Muscle layer of duodenum (tissue), 2 donors: ENCODE data around the gene DAB2.

Experiments
- H3K27ac ChIP-seq: one replicate; pipeline ENCODE4 v1.7.0; 2013; ENCODE audit warnings: mild to moderate bottlenecking, low read length
- H3K27me3 ChIP-seq: one replicate; pipeline ENCODE4 v1.7.0; 2013; ENCODE audit warnings: low read depth, mild to moderate bottlenecking, control low read depth, low read length
- H3K36me3 ChIP-seq, 2 donors: one replicate each; pipeline ENCODE4 v1.7.0; 2013; ENCODE audit warnings: low read length in 2 of 2, control low read depth in 1 of 2, mild to moderate bottlenecking in 1 of 2; ENCODE audit not compliant: insufficient read depth in 2 of 2, control insufficient read depth in 1 of 2
- H3K4me1 ChIP-seq, 2 donors: one replicate each; pipeline ENCODE4 v1.7.0; 2013; ENCODE audit warnings: low read length in 2 of 2, mild to moderate bottlenecking in 2 of 2, control low read depth in 1 of 2, moderate library complexity in 1 of 2; ENCODE audit not compliant: insufficient read depth in 2 of 2, control insufficient read depth in 1 of 2
- H3K4me3 ChIP-seq, 2 donors: one replicate each; pipeline ENCODE4 v1.7.0; 2013; ENCODE audit warnings: low read length in 2 of 2, low read depth in 1 of 2, mild to moderate bottlenecking in 1 of 2
- H3K9me3 ChIP-seq, 2 donors: one replicate each; pipeline ENCODE4 v1.7.0; 2013; ENCODE audit warnings: low read length in 2 of 2, control low read depth in 1 of 2, mild to moderate bottlenecking in 1 of 2; ENCODE audit not compliant: control insufficient read depth in 1 of 2
- donor health status: healthy.

DAB2 gene

DNA sequence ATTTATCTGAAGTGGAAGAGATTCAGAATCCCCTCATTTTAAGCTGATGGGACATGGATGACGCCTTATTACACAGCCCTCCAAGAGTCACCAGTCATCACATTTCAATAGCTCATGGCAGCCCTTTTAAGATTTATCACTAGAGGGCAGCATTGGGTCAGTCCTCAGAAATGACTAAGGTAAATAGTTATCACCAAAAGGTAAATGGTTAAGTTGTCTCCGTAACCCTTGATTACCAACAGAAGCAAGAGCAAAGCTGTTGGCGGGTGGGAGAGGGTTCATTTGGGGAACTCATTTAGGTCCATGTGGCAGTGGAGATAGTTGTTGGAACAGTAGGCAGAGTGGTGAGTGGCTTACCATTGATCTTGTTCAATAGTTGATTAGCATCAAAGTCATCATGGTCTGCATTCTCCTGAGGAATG lies 48.5 kb downstream of the DAB2 start:
- no peaks in the 10 kb centered on the region for H3K9me3 ChIP-seq
- peaks cover 38 to 45% of the 10 kb centered on the region in 2 donors for H3K36me3 ChIP-seq
- no peak overlapping the region for H3K4me3 ChIP-seq
- H3K27me3 ChIP-seq = no peaks in the 10 kb centered on the region
- no peak overlapping the region for H3K27ac ChIP-seq
- H3K4me1 ChIP-seq = no peaks in the 10 kb centered on the region

DNA sequence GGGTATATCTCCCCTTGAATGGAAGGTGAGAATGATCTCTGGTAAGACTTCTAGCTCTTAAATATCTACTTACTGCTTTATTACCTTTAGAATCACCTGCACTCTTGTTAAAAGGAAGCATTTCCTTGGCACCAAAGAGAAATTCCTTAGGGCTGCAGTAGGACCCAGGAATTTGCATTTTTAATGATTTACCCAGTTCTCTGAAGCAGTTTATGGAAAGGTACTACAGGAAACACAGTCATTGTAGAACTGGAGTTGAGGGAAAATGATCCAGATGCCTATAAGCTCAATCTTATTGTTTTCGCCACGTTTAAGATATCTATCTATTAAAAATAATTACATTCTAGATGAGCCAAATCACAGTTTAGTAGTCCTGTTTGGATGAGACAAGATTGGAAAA lies 51.0 kb downstream of the DAB2 start:
- Histone ChIP-seq H3K4me1 (no peaks in the 10 kb centered on the region), H3K27ac (no peak overlapping the region), H3K27me3 (no peaks in the 10 kb centered on the region), H3K9me3 (no peaks in the 10 kb centered on the region), H3K4me3 (no peak overlapping the region), H3K36me3 (peaks cover 33 to 34% of the 10 kb centered on the region in 2 donors)

DNA sequence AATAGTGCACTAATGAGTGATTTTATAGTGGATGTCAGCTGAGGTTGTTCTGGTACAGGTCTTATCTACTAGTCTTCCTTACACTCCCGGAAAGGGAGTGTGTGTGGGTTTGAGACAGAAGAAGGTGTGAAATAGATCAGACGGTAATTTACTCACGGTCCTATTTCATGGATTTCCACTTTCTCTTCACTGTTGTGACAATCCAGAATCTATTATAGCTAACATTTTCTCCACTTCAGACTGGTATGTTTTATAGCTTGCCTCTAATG lies 53.5 kb downstream of the DAB2 start:
- H3K27me3 ChIP-seq = no peaks in the 10 kb centered on the region
- no peaks in the 10 kb centered on the region for H3K4me1 ChIP-seq
- H3K9me3 ChIP-seq = no peaks in the 10 kb centered on the region
- no peak overlapping the region for H3K27ac ChIP-seq
- peaks cover 17 to 28% of the 10 kb centered on the region in 2 donors for H3K36me3 ChIP-seq
- no peak overlapping the region for H3K4me3 ChIP-seq

DNA sequence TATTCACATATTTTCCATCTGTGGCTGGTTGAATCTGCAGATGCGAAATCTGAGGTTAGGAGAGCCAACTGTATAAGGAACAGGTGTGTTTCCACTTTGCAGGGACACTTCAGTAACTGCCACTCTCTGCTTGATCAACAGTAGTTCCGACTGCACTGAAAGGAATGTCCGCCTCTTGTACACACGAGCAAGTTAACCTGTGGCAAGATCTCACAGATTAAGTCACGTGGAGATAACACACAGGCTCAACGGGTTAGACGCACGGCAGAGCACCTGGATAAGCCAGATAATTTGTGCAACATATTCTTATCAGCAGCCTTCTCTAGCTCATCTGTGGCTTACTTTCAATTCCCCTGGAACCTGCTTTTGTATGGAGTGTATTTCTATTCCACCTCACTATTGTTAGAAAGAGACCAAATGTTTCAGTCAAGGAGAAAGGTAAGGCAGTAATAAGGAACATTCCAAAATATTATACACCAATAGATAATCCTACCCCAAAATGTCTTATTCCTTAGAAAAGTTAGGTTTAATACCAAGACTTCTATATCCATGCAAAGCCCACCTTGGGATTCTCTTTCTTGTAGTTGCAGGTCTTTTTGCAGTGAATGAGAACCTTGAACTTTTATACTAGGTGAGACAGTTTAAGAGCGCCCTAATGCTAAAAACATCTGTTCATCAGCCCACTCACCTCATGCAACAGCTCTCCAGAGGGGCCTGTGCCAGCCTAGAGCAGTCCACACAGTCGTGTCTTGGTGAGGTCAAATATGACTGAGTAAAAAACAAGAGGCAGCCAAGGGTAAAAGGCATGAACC lies 54.0 kb downstream of the DAB2 start:
- Histone ChIP-seq H3K4me1 (no peaks in the 10 kb centered on the region), H3K27me3 (no peaks in the 10 kb centered on the region), H3K27ac (no peak overlapping the region), H3K9me3 (no peaks in the 10 kb centered on the region), H3K36me3 (peaks cover 16 to 28% of the 10 kb centered on the region in 2 donors), H3K4me3 (no peak overlapping the region)

DNA sequence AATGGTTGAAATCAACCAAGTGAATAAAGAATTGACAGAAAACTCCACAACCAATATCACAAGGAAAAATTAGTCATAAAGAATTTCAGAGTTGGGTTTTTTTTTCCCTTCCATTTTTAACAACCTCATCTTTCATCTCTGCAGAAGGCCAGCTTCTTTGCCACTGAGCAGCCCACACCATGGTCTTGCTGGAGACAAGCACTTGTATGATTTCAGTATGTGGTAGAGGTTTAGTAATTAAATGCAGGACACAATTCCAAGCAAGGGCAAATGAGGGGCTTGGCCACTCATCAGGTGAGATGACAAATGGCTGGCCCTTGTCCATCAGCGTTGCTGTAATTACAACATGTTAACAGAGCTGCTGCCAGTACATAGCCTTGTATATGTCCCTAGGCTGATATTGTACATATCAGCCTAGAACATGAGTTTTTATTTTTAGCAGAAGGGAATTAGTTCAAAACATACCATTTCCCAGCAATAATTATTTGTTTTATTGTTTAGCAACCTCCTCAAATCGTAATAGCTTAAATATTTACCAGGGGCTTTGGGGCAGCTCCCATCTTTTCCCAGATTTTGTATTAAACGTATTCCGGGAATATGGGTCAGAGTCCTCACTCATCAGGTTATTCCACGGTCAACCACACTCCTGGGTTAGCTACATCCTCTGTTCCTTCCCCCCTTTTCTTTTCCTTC lies 55.5 kb downstream of the DAB2 start:
- H3K9me3 ChIP-seq = no peaks in the 10 kb centered on the region
- no peaks in the 10 kb centered on the region for H3K27me3 ChIP-seq
- peaks cover 16 to 24% of the 10 kb centered on the region in 2 donors for H3K36me3 ChIP-seq
- H3K4me3 ChIP-seq = no peak overlapping the region
- H3K27ac ChIP-seq = no peak overlapping the region
- H3K4me1 ChIP-seq = no peaks in the 10 kb centered on the region

DNA sequence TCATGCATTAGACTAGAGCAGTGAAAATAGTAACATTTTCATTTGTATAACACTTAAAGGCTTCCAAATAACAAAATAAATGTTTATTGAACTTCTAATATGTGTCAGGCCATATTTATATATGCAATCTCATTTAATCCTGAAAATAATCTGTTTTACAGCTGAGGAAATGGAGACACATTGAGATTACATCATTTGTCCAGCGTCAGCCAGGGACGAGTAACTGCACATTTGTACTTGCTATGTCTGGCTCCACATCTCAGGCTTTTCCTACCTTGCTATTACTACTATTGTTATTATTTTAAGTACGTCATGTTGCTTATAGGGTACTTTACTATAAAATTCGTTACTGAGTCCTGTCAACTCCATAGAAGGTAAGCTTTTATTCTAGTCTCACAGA lies 56.7 kb downstream of the DAB2 start:
- H3K36me3 ChIP-seq = peaks cover 4 to 12% of the 10 kb centered on the region in 2 donors
- H3K27me3 ChIP-seq = no peaks in the 10 kb centered on the region
- no peaks in the 10 kb centered on the region for H3K4me1 ChIP-seq
- no peak overlapping the region for H3K4me3 ChIP-seq
- H3K27ac ChIP-seq = no peak overlapping the region
- no peaks in the 10 kb centered on the region for H3K9me3 ChIP-seq

DNA sequence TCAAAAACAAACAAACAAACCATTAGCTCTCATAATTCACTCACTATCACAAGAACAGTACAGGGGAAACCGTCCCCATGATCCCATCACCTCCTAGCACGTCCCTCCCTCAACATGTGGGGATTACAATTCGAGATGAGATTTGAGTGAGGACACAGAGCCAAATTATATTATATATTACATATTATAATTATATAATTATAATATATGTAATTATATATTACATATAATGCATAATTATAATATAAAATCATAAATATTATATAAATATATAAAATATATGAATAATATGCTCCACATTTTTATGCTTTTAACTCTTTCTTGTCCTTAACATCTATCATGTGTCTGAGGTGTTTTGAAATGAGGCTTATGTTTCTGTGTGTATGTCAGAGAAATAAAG lies 57.1 kb downstream of the DAB2 start:
- Histone ChIP-seq H3K4me3 (no peak overlapping the region), H3K27me3 (no peaks in the 10 kb centered on the region), H3K36me3 (peaks cover 0 to 8% of the 10 kb centered on the region in 2 donors), H3K27ac (no peak overlapping the region), H3K9me3 (no peaks in the 10 kb centered on the region), H3K4me1 (no peaks in the 10 kb centered on the region)

DNA sequence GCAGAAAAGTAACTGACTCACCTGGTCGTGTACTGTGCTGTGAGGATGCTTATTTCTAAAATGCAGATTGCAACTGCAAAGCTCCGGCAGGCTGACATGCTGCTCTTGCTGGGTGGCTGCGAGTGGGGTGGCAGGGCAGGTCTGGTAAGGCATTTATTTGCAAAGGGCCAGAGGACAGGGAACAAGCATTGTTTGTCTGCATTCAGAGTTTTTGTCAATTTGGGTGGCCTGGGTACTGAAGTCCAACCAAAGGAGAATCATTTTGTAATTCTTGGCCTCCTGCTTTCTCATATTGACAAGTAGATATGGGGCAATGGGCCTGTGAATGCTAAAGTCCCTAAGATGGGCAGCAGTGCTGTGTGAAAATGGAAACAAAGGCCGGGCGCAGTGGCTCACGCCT lies 60.4 kb downstream of the DAB2 start, which contains the start of gene C9:
C9 (minus strand) TSS at position 129 of the 400 bp plus-strand sequence; CDS start at position 98, 31 bp downstream.
- Histone ChIP-seq H3K9me3 (no peaks in the 10 kb centered on the region), H3K4me1 (no peaks in the 10 kb centered on the region), H3K27me3 (no peaks in the 10 kb centered on the region), H3K36me3 (no peaks in the 10 kb centered on the region), H3K4me3 (no peak within 1 kb of the TSS), H3K27ac (no peak within 1 kb of the TSS)

DNA sequence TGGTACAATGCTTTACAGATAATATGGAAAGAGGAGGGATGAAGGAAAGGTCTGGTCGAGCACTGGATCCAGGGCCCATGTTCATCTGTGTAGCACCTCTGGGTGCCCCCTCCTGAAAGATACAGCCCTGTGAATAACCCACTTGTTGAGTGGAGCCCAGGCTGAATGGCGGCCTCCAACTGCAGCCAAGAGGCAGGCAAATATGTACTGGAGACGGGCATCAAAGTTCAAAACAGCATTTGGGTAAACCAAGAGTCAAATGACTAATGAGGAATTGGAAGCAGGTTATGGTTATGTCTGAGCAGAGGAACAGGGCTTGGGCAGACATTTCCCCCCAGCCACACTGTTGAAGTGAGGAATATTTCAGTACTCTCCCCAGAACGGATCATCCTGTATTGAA lies 61.6 kb downstream of the DAB2 start:
- H3K27ac ChIP-seq = no peak overlapping the region
- no peak overlapping the region for H3K4me3 ChIP-seq
- no peaks in the 10 kb centered on the region for H3K4me1 ChIP-seq
- no peaks in the 10 kb centered on the region for H3K27me3 ChIP-seq
- H3K36me3 ChIP-seq = no peaks in the 10 kb centered on the region
- no peaks in the 10 kb centered on the region for H3K9me3 ChIP-seq

DNA sequence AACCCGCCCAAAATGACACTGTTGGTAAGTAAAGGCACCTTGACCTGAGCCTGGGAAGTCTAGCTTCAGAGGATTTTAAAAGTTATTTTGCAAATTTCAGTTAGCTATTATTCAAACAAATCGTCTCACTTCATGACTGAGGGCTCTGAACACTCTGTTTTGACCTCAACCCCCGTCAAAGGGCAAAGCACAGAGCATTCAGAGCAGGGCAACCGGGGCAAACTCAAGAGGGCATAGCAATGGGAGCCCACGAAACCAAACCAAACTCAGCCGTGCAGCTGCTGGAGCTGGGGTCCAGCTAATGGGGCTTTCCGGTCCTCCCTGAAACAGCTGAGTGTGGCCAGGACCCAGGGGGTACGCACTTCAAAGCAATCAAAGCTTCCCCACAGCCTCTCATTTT lies 62.1 kb downstream of the DAB2 start:
- no peaks in the 10 kb centered on the region for H3K9me3 ChIP-seq
- no peaks in the 10 kb centered on the region for H3K36me3 ChIP-seq
- H3K27me3 ChIP-seq = no peaks in the 10 kb centered on the region
- no peak overlapping the region for H3K27ac ChIP-seq
- no peaks in the 10 kb centered on the region for H3K4me1 ChIP-seq
- no peak overlapping the region for H3K4me3 ChIP-seq

DNA sequence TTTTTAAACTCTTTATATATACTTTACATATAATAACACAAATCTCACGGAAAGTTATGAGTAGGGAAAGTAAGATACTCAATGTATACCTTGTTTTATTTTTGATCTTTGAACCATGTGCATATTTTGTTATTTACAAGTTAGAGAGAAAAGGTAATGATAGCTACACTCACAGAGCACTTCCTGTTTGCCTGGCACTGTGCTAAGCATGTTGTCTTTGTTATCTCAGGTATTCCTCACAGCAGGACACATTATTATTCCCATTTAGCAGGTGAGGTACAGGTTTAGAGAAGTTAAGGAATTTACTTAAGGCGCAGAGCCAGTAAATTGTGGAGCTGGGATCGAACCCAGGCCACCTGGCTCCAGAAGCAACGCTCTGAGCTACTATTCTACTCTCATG lies 63.5 kb downstream of the DAB2 start:
- no peak overlapping the region for H3K27ac ChIP-seq

More for the DNA sequence above, 63.5 kb downstream of the DAB2 start:
- Histone ChIP-seq H3K4me3 (no peak overlapping the region), H3K4me1 (no peaks in the 10 kb centered on the region), H3K36me3 (no peaks in the 10 kb centered on the region), H3K27me3 (no peaks in the 10 kb centered on the region), H3K9me3 (no peaks in the 10 kb centered on the region)
